Measurements from ENCODE around the gene CDSN.

GRCh38 chr6:31087494-31088089 lies 32.7 kb downstream of the CDSN start:
- TF ChIP-seq NFIC (IDR thresholded peaks at IDR 0.05) (no peak), FOXM1 (IDR thresholded peaks at IDR 0.05; ENCODE audit: borderline replicate concordance, low read depth) (no peak), TAF1 (IDR thresholded peaks at IDR 0.05; ENCODE audit: low read depth) (no peak), TEAD4 (IDR thresholded peaks at IDR 0.05) (no peak), RAD21 (IDR thresholded peaks at IDR 0.05; ENCODE audit: low read depth) (peak; percentile 80), USF1 (IDR thresholded peaks at IDR 0.05) (no peak), ZBTB7A (IDR thresholded peaks at IDR 0.05; ENCODE audit: low read depth) (no peak), CREB1 (IDR thresholded peaks at IDR 0.05; ENCODE audit: low read depth) (no peak), MAX (IDR thresholded peaks at IDR 0.05) (no peak), EP300 (IDR thresholded peaks at IDR 0.05; ENCODE audit: borderline replicate concordance) (no peak), TCF12 (IDR thresholded peaks at IDR 0.05; ENCODE audit: low read depth) (no peak), YY1 (IDR thresholded peaks at IDR 0.05; ENCODE audit: low read depth) (no peak)
- TF ChIP-seq, protein P1, sequence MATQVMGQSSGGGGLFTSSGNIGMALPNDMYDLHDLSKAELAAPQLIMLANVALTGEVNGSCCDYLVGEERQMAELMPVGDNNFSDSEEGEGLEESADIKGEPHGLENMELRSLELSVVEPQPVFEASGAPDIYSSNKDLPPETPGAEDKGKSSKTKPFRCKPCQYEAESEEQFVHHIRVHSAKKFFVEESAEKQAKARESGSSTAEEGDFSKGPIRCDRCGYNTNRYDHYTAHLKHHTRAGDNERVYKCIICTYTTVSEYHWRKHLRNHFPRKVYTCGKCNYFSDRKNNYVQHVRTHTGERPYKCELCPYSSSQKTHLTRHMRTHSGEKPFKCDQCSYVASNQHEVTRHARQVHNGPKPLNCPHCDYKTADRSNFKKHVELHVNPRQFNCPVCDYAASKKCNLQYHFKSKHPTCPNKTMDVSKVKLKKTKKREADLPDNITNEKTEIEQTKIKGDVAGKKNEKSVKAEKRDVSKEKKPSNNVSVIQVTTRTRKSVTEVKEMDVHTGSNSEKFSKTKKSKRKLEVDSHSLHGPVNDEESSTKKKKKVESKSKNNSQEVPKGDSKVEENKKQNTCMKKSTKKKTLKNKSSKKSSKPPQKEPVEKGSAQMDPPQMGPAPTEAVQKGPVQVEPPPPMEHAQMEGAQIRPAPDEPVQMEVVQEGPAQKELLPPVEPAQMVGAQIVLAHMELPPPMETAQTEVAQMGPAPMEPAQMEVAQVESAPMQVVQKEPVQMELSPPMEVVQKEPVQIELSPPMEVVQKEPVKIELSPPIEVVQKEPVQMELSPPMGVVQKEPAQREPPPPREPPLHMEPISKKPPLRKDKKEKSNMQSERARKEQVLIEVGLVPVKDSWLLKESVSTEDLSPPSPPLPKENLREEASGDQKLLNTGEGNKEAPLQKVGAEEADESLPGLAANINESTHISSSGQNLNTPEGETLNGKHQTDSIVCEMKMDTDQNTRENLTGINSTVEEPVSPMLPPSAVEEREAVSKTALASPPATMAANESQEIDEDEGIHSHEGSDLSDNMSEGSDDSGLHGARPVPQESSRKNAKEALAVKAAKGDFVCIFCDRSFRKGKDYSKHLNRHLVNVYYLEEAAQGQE (IDR thresholded peaks at IDR 0.05; ENCODE audit: low read depth): no peak
